GM18505 (cell line): Measurements from ENCODE around the gene RPL39.
"Not testable (repeated sequence)": the region's sequence is repeated elsewhere in the genome, so short reads cannot be mapped to it uniquely, and the experiment has no call there.

Source experiments
- ATAC-seq: cut with Tn5 transposase; IDR thresholded peaks from one replicate; pipeline ENCODE4 v1.9.1; 2021; ENCODE audit not compliant: unreplicated experiment
- POLR2A ChIP-seq: IDR thresholded peaks from 4 replicates; pipeline ENCODE4 v1.6.1; 2011; ENCODE audit warnings: borderline replicate concordance; ENCODE audit not compliant: insufficient read depth, insufficient read length; ENCODE audit errors: extremely low read depth

RPL39 gene

DNA sequence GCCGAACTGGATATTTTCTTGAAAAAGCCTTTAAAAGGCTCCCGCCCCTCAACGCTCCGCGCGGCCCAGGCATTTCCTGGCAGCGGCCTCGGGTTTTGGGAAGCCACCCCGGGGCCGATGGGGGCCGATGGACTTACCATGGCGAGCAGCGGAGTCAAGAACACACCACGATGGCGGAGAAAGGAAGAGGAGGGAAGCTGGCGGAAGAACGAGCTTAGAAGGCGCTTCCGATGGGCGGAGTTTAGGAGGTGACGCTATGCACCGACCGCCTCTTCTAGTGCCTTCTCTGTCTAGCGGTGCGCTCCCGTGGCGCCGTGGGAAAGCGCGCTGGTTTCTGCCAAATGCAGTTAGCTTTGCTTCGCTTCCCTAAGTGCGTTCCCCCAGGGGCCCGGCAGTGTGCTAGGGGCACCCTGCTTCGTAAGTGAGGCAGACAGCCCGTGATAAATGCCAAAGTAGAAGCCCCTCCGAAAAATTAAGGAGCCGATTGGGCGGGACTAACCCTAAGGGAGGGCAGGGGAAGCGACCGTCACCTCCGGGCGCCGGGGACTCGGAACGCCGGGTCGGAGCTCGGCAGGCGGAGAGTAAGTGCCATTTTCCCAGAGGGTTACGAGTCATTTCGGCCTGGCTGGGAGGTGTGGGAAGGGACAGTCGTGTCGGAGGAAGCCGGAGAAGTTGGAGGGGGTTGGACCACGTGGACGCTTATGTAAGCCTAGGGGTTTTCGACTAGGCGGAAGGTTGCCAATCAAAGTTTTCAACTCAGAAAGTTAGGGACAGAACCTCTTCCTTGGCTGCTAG, at the start of gene RPL39:
Gene RPL39, minus strand, starts transcription at position 194 of the 795 bp plus-strand sequence. Its CDS starts 54 bp downstream, at position 140.
- peak; percentile 89 for ATAC-seq

DNA sequence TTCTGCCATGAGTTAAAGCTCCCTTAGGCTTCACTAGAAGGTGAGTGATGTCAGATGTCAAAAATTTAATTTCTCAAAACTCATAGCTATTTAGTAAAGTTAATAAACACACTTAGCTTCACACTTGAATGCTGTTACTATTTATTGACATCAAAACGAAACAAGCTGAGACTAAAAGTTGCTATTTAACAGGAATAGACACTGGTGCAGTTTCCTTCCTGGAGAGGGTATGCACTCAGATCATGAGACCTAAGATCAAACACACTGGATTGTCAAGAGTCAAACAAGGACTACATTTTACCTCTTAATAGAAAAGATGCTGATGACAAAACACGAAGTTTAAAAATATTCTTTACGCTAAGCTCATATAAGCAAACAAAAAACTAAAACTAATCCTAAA, 42.5 kb upstream of the RPL39 start:
- ATAC-seq = no peak
- TF ChIP-seq POLR2A = no peak

More for the DNA sequence above, at the start of gene RPL39:
- TF ChIP-seq POLR2A = peak; percentile 87

GRCh38 chrX:119828446-119828845, 37.0 kb upstream of the RPL39 start:
- ATAC-seq = no peak
- no peak for TF ChIP-seq POLR2A

DNA sequence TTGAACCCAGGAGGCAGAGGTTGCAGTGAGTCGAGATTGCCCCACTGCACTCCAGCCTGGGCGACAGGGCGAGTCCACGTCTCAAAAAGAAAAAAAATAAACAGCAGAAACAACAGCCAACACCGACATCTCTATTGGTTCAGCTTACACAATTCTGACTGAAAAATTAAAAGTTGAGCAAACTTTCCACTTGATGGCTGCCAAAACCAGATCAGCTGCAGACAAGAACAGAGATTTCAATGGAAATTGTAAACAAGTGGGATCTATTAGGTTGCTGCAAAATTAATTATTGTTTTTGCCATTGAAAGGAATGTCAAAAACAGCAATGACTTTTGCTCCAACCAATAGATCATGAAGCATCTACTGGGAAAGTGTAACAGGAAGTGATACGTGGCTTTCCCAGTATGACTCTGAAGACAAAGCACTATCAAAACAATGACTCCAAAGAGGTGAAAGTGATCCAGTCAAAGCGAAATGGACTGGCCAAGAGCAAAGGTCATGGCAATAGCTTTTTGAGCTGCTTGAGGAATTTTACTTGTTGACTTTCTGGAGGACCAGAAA, 35.0 kb upstream of the RPL39 start:
- no peak for ATAC-seq
- no peak for TF ChIP-seq POLR2A

- ATAC-seq = not testable (repeated sequence)
Measured at GRCh38 chrX:119824221-119824620, 32.8 kb upstream of the RPL39 start.

- peak; percentile 93 for ATAC-seq
Measured at GRCh38 chrX:119821703-119822102, 30.3 kb upstream of the RPL39 start.

- no peak for TF ChIP-seq POLR2A
- no peak for ATAC-seq
Measured at GRCh38 chrX:119817130-119817690, 25.8 kb upstream of the RPL39 start.

DNA sequence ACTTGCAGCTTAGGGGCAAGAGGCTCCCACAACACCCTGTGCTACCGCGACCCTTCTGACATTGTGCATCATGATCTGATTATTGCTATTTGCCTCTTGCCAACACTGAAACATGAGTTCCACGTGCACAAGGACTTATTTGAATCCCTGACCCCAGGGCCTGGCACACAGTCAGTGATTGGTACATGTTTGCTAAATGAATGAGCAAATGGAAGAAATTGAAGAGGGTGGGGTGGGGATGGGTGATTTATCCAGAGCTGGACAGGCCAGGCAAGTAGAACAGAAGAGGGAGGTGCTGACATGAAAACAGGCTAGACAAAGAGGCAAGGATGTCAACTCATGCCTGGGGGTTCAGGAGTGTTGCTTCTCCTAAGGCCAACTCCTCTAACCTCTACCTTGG, 24.9 kb upstream of the RPL39 start:
- ATAC-seq = no peak
- TF ChIP-seq POLR2A = no peak

DNA sequence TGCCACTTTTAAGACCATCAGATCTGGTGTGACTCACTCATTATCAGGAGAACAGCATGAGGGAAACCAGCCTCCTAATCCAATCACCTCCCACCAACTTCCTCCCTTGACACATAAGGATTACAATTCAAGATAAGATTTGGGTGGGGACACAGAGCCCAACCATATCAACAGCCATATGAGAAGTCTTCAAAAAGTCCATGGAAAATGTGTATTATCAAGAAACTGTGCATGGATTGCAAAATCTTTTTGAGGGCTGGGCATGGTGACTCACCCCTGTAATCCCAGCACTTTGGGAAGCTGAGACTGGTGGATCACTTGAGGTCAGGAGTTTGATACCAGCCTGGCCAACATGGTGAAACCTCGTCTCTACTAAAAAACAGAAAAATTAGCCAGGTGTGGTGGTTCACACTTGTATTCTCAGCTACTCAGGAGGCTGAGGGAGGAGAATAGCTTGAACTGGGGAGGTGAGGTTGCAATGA, 17.8 kb upstream of the RPL39 start:
- no peak for TF ChIP-seq POLR2A
- no peak for ATAC-seq

DNA sequence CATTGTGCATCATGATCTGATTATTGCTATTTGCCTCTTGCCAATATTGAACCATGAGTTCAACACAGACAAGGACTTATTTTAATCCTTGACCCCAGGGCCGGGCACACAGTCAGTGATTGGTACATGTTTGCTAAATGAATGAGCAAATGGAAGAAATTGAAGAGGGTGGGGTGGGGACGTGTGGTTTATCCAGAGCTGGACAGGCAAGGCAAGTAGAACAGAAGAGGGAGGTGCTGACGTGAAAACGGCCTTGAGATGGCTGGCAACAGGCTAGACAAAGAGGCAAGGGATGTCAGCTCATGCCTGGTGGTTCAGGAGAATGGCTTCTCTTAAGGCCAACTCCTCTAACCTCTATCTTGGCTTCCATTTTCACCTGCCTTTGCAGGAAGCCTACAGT, 17.0 kb upstream of the RPL39 start:
- ATAC-seq = not testable (repeated sequence)

DNA sequence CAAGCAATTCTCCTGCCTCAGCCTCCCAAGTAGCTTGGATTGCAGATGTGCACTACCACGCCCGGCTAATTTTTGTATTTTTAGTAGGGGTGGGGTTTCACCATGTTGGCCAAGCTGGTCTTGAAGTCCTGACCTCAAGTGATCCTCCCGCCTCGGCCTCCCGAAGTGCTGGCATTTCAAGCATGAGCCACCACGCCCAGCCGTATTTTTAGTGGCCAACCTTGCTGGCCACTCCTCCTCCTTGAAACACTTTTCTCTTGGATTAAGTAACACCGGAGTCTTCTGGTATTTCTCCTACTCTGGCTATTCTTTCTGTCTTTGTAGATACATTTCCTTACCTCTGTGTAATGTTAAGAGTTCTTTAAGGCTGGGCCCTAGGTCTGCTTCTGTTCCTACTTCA, 11.1 kb upstream of the RPL39 start:
- TF ChIP-seq POLR2A = no peak
- no peak for ATAC-seq

GRCh38 chrX:119801253-119802221, 10.1 kb upstream of the RPL39 start:
- ATAC-seq = no peak
- TF ChIP-seq POLR2A = no peak

GRCh38 chrX:119790977-119791436, 423 bp downstream of the RPL39 start:
- no peak for TF ChIP-seq POLR2A
- peak; percentile 17 for ATAC-seq
